ENCODE results near the gene TAAR2.
"Not testable (repeated sequence)": the region's sequence is repeated elsewhere in the genome, so short reads cannot be mapped to it uniquely, and the experiment has no call there.

TAAR2 gene

GRCh38 chr6:132612449-132613108 is 11.5 kb downstream of the TAAR2 start:
- DNase-seq, result no peak

DNA sequence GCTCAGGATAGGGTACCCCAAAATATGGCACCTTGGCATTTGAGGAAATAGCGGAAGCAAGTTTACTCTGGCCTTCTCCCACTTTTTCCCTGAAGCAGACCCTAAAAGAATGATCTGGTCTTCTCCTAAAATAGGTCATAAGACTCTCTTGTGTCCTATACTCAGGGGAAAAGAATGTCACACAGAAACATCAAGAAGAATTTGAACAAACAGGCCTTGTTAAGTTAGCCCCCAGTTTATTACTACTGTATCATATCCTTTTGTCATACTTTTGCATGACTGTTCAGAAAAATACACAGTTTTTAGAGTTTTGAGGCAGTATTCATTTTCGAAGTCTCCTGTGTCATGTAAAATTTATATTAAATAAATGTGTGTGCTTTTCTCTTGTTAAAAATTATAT is 12.5 kb downstream of the TAAR2 start:
- no peak for DNase-seq

- no peak for DNase-seq
Observed at GRCh38 chr6:132607544-132608233, 16.4 kb downstream of the TAAR2 start.

DNA sequence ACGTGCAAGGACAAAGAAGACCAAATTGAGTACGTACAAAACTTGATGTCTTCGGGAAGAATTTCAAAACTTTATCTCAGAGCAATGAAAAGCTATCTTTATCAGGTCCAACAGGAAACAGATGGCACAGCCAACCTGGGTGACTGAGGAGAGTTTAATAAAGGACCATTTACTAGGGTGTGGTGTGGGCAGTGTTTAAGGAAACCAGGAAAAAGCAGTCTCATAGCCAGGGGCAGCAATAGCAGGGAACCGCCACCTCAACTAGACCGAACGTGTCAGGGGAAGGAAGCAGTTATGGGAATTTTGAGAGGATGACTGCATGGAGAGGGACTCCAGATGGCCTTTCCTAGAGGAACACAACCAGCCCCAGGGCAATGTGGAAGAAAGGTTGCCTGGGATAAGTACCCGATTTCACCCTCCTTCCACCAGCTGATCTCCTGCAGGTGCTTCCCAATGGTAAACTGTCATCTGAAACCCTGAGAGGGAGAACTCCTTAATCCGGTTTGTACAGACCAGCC is 19.4 kb downstream of the TAAR2 start:
- peak; percentile 9 for DNase-seq

DNA sequence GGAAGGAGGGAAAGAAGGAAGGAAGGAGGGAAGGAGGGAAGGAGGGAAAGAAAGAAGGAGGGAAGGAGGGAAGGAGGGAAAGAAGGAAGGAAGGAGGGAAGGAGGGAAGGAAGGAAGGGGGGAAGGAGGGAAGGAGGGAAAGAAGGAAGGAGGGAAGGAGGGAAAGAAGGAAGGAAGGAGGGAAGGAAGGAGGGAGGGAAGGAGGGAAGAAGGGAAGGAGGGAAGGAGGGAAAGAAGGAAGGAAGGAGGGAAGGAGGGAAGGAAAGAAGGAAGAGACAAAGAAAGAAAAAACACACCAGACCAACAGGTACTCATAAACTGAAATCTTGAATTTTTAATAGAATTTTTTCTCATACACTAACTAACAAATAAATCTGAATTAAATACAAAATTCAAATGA is 23.2 kb downstream of the TAAR2 start:
- DNase-seq, result not testable (repeated sequence)

DNA sequence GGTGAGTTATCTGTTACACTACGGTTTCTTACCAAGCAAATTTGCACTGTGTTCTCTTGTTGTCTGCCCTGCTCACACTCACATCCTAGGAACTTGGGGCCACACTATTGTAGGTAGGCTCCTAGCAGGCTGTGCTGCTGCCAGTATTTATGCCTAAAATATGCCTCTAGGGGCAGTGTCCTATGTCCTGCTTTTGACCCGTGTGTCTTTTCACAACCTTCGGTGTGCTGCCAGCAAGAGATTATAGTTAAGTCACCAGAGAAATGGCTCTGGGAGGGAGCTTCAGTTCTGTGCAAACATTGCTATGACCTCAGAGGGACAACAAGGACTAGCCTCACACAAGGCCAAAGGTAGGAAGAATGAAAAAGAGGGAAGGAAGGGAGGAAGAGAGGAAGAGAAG is 25.6 kb downstream of the TAAR2 start:
- peak; percentile 59 for DNase-seq

- DNase-seq, result no peak
Observed at GRCh38 chr6:132596201-132596600, 27.9 kb downstream of the TAAR2 start.

- no peak for DNase-seq
Observed at GRCh38 chr6:132592855-132593254, 31.2 kb downstream of the TAAR2 start.

- no peak for DNase-seq
Observed at GRCh38 chr6:132590362-132590761, 33.7 kb downstream of the TAAR2 start.

DNA sequence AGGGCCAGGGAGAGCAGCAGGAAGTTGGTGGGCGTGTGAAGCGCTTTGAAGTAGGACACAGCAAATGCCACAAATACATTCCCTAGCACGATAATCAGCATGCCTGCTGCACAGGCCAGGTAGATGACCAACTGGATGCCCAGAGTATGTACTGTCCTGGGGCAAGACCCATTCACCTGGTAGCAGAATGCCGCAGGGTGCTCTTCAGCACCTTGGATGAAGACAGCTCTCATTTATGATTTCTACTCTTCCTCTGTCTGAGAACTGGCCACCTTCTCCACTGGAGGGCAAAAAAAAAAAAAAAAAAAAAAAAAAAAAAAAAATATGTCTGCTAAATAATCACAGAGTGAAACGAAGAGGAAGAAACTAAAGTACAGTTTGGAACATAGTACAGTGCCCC is 34.6 kb downstream of the TAAR2 start, which contains the start of gene TAAR5:
Gene TAAR5 (minus strand): TSS at position 288 of the 400 bp plus-strand sequence. CDS start 55 bp downstream, at position 233.
- DNase-seq, result no peak

GRCh38 chr6:132587424-132587823 is 36.7 kb downstream of the TAAR2 start:
- DNase-seq, result no peak

DNA sequence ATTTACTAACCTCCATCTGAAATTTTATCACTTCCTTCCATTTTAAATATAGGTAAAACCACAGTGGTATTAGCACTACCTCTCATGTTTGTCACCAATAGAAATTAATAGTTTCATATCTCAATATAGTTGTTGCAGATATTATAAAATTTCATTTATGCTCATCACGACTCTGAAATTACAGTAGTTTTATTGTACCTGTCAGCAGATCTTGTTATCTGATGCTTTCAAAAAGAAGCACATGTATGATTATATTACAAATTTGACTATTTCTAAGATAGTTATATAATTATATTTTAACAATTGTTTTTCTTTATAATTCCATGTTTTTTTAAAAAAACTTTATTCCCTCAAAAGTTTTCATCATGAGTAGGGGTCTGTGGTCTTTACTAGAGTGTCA is 39.4 kb downstream of the TAAR2 start:
- DNase-seq, result no peak

DNA sequence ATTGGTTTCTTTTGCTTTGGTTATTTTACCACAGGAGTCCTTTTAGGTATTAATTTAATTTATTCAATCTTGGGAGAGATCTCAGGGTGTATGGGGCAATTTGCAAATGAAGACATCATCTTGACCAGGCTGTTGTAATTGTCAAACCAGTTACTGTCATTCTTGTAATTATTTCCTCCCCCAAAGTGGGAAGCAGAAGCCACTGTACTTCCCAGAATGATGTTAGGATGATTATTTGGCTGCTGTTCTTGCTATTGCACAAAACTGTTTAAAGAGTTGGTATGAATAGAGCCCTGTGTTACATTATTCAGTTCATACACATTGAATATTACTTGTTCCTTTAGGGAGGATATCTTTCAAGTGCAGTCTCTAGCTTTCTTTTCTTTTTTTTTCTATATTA is 52.3 kb downstream of the TAAR2 start:
- no peak for DNase-seq

DNA sequence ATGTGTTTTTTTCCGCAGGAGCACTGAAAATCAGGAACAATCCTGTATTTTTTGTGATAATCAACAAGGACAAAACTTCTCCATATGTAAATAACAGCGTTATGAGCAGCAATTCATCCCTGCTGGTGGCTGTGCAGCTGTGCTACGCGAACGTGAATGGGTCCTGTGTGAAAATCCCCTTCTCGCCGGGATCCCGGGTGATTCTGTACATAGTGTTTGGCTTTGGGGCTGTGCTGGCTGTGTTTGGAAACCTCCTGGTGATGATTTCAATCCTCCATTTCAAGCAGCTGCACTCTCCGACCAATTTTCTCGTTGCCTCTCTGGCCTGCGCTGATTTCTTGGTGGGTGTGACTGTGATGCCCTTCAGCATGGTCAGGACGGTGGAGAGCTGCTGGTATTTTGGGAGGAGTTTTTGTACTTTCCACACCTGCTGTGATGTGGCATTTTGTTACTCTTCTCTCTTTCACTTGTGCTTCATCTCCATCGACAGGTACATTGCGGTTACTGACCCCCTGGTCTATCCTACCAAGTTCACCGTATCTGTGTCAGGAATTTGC is 53.8 kb downstream of the TAAR2 start, which contains the start of gene TAAR6:
Gene TAAR6 (plus strand): TSS at position 102 of the 557 bp plus-strand sequence. CDS start 0 bp downstream, at position 102.
- DNase-seq, result no peak

DNA sequence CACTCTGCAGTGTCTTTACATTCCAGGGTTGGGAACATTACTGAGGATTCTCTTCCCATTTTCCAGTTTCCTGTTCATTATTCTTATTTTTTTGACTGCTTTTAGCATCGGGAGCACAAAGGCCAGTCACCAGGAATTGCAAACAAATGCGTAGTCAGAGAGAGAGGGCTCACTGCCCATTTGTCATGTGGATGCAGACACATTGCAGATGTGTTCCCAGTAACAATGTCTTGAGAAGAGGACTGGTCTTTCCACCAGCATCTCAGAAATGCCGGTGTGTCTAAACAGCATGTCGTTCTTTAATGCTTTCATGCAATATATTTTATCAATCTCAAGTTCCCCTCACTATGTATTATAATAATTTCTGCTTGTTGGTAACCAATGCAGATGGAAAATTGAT is 54.9 kb downstream of the TAAR2 start:
- no peak for DNase-seq

DNA sequence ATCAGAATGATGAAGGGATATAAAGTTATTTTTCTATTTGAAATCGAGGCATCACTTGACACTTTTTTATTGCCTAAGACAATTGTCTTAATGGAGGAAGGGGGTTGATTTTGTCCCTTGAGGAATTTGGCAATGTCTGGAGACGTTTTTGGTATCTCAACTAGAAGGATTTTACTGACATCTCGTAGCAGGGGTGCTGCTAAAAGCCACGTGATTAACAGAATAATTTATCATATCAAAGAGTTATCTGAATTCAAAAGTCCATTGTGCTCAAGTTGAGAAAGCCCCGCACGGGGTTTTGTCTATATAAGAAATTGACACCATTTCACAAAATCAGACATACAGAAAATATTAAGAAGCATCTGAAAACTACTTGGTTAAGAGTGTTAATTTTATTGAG is 55.5 kb downstream of the TAAR2 start:
- DNase-seq, result no peak

- DNase-seq, result no peak
Observed at GRCh38 chr6:132567566-132567965, 56.5 kb downstream of the TAAR2 start.
